ENCODE data around the gene CHSY1.

DNA sequence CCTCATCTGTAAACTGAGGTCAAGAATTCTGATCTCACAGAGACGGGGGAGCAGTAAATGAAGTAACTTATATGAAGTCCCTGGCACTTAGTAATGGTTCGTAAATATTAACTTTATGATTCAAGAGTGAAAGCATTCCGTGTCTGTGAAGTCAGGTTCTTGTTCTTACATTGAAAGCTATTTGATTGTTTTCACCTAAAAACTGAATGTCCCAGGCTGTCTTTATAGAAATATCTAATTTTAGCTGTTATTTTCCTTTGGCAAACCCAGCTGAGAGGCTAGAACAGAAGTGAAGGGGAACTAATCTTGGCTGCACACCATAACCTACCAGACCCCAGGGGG lies 84.5 kb downstream of the CHSY1 start:
- TF ChIP-seq, protein P1, sequence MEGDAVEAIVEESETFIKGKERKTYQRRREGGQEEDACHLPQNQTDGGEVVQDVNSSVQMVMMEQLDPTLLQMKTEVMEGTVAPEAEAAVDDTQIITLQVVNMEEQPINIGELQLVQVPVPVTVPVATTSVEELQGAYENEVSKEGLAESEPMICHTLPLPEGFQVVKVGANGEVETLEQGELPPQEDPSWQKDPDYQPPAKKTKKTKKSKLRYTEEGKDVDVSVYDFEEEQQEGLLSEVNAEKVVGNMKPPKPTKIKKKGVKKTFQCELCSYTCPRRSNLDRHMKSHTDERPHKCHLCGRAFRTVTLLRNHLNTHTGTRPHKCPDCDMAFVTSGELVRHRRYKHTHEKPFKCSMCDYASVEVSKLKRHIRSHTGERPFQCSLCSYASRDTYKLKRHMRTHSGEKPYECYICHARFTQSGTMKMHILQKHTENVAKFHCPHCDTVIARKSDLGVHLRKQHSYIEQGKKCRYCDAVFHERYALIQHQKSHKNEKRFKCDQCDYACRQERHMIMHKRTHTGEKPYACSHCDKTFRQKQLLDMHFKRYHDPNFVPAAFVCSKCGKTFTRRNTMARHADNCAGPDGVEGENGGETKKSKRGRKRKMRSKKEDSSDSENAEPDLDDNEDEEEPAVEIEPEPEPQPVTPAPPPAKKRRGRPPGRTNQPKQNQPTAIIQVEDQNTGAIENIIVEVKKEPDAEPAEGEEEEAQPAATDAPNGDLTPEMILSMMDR (IDR thresholded peaks at IDR 0.05): no peak
- TF ChIP-seq POLR2A (IDR thresholded peaks at IDR 0.05): no peak

Data from uterus (tissue), 2 donors.